ENCODE data around the gene TMEM18. TPM values are rescaled to one million over a fixed set of nuclear protein-coding genes. Genes with fewer than 3 reads are reported as not detected.

TMEM18 gene
- total RNA-seq, 2 donors from 2014 or later = 10.9 to 13.2 TPM

DNA sequence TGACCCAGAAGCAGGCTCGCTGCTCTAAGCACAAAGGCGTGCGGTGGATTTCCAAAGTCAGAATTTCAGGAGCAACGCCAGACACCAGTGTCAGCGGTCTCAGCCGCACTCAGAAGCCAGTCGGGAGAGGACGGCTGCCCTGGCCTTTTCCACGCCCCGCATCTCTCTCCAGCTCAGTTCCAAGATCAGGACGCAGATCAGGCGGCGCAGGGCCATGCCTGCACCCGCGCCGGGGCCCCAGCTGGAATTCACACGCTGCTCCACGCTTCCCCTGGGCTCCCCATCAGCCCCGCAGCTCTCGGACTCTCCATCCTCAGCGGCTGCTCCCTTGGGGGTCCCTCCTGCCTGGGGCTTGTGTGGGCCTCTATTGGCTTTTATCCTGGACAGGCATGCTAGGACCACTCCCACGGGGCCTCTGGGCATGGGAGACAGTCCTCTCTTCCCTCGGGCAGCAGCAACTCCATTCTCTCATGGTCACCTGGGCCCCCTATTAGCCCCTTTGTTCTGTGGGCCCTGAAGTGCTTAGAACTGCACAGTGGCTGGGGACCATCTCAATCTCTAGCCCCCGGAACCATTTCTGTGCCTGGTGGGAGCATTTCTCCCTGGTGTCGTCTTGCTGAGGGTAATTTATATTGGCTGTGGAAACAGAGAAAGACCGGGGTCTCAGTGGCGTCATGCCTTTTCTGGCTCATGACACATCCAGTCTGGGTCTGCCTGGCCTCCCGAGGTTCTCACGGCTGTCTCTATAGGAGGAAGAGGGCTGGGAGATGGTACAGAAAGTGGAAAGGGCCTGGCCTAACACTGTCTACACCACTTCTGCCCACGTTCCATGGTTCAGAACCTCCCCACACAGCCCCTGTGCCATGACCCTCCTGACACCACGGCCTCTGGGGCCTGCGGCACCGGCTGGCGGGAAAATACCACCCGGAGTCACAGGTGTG lies 14.9 kb upstream of the TMEM18 start:
- no peaks in the 10 kb centered on the region for H3K36me3 ChIP-seq (replicated peaks in 1 of 2; ENCODE audit: insufficient read depth in 1 of 2, low read depth in 2 of 2)
- ATAC-seq (no peak), DNase-seq (no peak)
- no peaks in the 10 kb centered on the region for H3K9me3 ChIP-seq
- no peaks in the 10 kb centered on the region for H3K27me3 ChIP-seq
- intact Hi-C loops (cut with DNase I) = no loop called here
- no peak overlapping the region for H3K4me3 ChIP-seq
- H3K27ac ChIP-seq = no peak overlapping the region
- no peak for TF ChIP-seq POLR2A (IDR thresholded peaks at IDR 0.05)
- TF ChIP-seq, protein P1, sequence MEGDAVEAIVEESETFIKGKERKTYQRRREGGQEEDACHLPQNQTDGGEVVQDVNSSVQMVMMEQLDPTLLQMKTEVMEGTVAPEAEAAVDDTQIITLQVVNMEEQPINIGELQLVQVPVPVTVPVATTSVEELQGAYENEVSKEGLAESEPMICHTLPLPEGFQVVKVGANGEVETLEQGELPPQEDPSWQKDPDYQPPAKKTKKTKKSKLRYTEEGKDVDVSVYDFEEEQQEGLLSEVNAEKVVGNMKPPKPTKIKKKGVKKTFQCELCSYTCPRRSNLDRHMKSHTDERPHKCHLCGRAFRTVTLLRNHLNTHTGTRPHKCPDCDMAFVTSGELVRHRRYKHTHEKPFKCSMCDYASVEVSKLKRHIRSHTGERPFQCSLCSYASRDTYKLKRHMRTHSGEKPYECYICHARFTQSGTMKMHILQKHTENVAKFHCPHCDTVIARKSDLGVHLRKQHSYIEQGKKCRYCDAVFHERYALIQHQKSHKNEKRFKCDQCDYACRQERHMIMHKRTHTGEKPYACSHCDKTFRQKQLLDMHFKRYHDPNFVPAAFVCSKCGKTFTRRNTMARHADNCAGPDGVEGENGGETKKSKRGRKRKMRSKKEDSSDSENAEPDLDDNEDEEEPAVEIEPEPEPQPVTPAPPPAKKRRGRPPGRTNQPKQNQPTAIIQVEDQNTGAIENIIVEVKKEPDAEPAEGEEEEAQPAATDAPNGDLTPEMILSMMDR (IDR thresholded peaks at IDR 0.05) = no peak
- WGBS, 2 donors = 84 to 88% methylated on average over 28 to 35 of the region's 35 CpGs
- H3K4me1 ChIP-seq = peaks cover 18% of the 10 kb centered on the region

DNA sequence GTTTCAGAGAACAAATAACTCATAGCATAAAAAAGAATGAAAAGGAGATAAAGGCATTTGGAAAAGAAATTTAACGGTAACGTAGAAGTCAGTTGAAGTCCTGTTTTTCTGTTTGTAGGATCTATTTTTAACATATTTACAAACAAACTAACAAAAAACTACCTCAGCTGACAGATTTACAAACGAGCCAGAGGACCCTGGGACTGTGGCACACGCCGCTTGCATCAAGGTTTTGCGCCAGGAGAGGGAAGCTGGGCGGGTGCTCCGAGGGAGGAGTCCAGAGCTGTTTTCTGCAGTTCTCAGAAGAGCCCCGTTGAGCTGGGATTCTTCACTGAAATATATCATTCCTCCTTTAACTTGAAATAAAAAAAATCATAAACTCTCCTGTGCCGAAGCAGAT lies 13.6 kb upstream of the TMEM18 start:
- TF ChIP-seq POLR2A (IDR thresholded peaks at IDR 0.05) = no peak
- TF ChIP-seq, protein P1 (IDR thresholded peaks at IDR 0.05) = no peak
- peaks cover 8% of the 10 kb centered on the region for H3K4me1 ChIP-seq
- H3K27ac ChIP-seq = no peak overlapping the region
- H3K4me3 ChIP-seq = no peak overlapping the region
- peaks cover 0 to 7% (median 0%) of the 10 kb centered on the region in 3 donors for H3K9me3 ChIP-seq
- no peaks in the 10 kb centered on the region for H3K36me3 ChIP-seq (replicated peaks in 1 of 2; ENCODE audit: insufficient read depth in 1 of 2, low read depth in 2 of 2)
- WGBS, 2 donors = 79 to 81% methylated on average over 10 of the region's 10 CpGs
- intact Hi-C loops (cut with DNase I) = no loop called here
- no peaks in the 10 kb centered on the region for H3K27me3 ChIP-seq
- no peak for DNase-seq
- ATAC-seq = no peak

DNA sequence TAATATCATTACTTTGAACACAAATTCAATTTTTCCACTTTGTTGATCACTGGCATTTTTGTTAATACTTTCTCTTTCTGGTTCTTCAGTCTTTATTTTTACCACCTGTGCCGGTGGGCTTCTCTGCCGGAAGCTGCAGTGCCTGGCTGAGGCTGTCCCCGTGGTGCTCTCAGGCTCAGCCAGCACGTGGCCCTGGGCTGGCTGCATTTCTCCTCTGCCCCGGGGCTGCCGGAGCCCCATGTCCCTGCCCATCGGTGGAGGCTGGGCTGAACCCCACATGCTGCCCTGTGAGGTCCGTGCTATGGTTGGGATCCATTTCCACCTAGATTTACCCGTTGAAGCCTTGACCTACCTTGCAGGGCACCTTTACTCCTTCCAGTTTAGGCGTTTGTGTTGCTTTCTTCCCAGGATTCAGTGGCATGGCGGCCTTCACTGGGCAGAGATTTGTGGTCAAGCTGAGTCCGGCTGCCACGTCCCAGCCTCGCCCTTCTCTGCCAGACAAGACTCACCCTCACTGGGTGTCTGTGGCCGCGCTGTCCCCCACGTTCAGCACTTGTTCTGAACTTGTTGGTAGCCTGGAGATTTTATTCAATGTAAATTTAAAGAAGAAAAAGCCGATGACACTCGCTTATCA lies 12.8 kb upstream of the TMEM18 start:
- no peak for ATAC-seq
- no peak overlapping the region for H3K4me3 ChIP-seq
- no peak for TF ChIP-seq POLR2A (IDR thresholded peaks at IDR 0.05)
- TF ChIP-seq, protein P1 (IDR thresholded peaks at IDR 0.05) = no peak
- no peak overlapping the region for H3K27ac ChIP-seq
- peaks cover 1% of the 10 kb centered on the region for H3K4me1 ChIP-seq
- 76 to 87% methylated on average over 18 to 19 of the region's 19 CpGs for WGBS, 2 donors
- no peaks in the 10 kb centered on the region for H3K27me3 ChIP-seq
- H3K36me3 ChIP-seq (replicated peaks in 1 of 2; ENCODE audit: insufficient read depth in 1 of 2, low read depth in 2 of 2) = no peaks in the 10 kb centered on the region
- intact Hi-C loops (cut with DNase I) = no loop called here
- DNase-seq = no peak
- peaks cover 0 to 10% (median 0%) of the 10 kb centered on the region in 3 donors for H3K9me3 ChIP-seq

DNA sequence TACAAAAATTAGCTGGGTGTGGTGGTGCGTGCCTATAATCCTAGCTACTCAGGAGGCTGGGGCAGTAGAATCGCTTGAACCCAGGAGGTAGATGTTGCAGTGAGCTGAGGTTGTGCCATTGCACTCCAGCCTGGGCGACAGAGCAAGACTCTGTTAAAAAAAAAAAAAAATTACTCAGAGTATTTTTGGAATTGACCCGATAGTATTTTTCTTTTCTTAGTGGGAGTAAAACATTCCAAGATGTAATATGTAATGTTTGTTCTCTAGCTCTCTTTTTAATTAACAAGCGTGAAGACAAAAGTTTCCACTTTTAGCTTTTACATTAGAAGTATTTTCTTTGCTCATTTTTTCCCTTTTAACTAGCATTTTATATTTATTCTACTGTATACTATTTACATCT lies 12.0 kb upstream of the TMEM18 start:
- no peaks in the 10 kb centered on the region for H3K4me1 ChIP-seq
- 72 to 77% methylated on average over 5 of the region's 5 CpGs for WGBS, 2 donors
- ATAC-seq (no peak), DNase-seq (no peak)
- peaks cover 0 to 10% (median 0%) of the 10 kb centered on the region in 3 donors for H3K9me3 ChIP-seq
- no peaks in the 10 kb centered on the region for H3K27me3 ChIP-seq
- TF ChIP-seq POLR2A (IDR thresholded peaks at IDR 0.05) = no peak
- TF ChIP-seq, protein P1 (IDR thresholded peaks at IDR 0.05) = no peak
- intact Hi-C loops (cut with DNase I) = no loop called here
- no peaks in the 10 kb centered on the region for H3K36me3 ChIP-seq (replicated peaks in 1 of 2; ENCODE audit: insufficient read depth in 1 of 2, low read depth in 2 of 2)
- no peak overlapping the region for H3K27ac ChIP-seq
- H3K4me3 ChIP-seq = no peak overlapping the region
